ENCODE data around the gene ANKH.
"Not testable (repeated sequence)": the region's sequence is repeated elsewhere in the genome, so short reads cannot be mapped to it uniquely, and the experiment has no call there.

Gene ANKH

DNA sequence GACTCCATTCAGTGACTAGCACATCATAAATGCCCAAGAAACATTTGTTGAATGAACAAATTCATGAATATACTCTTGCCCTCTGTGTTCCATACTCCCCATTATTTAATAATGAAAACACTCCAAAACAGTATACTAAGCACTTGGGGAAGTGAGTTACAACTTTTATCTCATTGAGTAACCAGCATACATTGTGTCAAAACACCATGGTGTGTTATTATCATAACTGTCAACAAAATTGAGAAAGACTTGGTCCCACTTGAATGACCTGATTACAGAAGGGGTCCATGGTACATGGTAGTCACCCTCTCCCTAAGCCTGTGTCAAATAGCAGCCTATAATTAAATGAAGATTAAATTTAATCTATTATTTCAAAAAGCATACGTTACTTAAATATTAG is 16.2 kb downstream of the ANKH start:
- no peak for DNase-seq (ENCODE audit: low read depth, low spot score)

DNA sequence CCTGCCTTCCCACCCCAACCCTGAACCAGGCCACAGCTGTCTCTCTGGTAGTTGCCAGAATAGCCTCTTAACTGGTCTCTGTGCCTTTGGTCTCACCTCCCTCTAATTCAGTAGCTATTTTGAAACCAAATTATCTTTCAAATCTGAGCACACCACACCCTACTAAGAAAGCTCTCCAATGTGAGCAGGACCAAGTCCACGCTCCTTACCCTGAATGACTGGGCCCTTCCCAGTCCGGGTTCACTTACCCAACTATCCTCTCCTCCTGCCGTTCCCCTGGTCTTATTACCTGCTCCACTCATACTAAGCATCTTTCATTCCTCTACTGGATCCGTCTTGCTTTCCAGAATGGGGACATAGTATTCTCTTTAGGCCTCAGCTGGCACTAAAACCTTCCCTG is 16.8 kb downstream of the ANKH start:
- DNase-seq (ENCODE audit: low read depth, low spot score): no peak

DNA sequence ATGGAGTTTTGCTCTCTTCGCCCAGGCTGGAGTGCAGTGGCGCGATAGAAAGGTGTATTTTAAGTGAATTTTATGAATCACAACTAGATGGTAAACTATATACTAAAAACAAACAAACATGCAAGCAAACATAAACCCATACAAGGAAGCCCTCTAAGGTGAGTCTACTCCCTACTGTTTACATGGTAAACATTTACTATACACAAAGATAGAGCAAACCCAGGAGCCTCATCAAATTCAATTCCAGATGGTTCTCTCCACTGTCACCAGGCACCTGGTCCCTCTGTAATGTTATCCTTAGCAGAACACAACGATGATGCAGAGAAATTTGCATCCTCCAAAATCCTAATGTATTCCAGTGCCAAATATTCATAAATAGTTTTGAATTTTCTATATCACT is 17.9 kb downstream of the ANKH start:
- no peak for DNase-seq (ENCODE audit: low read depth, low spot score)

DNA sequence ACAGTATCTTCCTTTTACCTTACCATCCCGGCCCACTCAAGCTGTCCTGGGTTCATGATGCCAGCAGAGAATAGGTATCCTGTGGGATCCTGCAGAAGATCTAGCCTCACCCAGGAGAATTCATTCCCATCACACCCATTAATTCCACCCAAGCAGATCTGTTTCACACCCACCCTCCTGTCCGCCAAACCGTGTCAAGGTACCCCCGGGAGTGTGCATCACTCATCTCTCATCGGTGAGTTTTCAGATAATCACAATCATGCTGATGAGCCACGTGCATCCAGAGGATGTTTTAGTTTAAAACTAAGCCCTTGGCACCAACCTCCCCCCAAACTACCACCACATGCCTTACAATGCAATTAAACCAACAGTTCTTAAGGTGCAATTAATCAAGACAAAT is 18.8 kb downstream of the ANKH start:
- no peak for DNase-seq (ENCODE audit: low read depth, low spot score)

DNA sequence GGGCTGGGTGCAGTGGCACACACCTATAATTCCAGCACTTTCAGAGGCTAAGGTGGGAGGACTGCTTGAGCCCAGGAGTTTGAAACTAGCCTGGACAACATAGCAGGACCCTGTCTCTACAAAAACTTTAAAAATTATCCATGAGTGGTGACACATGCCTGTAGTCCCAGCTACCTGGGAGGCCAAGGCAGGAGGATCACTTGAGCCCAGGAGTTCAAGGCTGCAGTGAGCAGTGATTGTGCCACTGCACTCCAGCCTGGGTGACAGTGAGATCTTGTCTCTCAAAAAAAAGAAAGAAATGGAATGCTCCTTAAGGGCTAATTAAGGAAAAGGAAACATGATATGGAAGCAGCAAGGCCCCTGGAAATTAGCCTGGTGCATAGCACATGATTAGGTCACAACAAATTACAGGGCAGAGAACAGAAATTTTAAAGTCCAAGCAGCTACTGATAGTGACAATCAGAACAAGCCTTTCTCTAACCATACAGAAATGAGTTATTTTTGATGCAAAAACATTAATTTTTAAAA is 19.5 kb downstream of the ANKH start:
- no peak for DNase-seq (ENCODE audit: low read depth, low spot score)

DNA sequence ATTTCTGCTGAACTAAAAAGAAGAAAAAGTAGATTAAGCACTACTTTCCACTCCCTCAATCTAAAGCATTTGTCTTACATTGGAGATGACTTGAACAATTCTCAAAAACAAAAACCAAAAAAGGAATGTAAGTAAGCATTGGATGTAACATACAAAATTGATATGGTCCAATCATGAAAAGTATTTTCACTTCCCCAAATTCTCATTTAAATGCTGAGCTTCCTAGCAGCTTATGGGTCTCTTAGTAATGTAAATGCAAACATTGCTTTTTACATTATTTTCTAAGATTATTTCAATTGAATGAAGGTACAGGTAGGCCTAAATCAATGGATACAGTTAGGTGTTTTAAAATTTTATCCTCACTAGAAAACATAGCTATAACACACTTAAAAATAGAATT is 20.0 kb downstream of the ANKH start:
- DNase-seq (ENCODE audit: low read depth, low spot score): no peak

DNA sequence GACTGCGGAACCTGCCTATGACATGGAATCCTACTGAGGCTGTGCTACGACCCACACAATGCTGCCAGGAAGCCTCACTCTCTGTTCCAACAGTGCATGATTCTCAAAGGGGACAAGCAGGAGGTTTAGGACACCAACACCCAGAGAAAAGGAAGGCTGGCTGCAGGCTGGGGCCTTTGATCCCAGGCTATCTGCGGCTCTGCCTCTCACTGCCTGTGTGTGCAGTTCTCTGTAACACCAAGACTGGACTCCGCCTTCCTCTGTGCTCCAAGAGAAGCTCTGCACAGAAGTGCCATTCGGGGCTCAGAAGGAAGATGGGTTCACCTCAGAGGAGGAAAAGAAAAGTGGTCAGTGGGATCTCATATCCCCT is 20.5 kb downstream of the ANKH start:
- no peak for DNase-seq (ENCODE audit: low read depth, low spot score)

DNA sequence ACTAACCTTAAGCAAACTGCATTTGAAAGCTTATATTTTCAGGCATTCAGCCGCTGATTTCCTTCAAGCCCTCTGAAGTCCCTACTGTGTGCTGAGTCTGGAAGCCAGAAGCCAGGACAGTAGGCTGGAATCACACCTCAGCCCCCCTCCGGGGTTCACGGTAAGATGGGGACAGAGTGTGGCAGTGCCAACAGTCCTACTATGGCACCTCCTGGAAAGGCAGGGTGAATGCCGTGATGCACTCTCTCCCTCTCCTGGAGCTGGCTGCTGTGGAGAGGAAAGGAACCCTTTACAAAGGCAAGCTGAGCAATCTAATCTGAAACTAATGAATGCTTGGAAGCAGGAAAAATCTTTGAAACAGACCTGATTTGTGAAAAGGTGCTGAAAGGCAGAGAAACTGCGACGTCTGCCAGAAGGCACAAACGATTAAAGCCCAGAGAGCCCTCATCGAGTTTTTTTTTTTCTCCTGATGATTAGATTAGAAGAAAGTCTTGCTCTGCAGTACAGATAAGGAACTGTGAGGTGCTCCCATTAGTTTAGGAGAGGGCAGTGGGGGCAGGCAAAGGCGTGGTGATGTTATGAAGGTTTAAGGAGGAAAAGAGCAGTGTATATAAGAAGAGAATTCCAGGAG is 21.0 kb downstream of the ANKH start:
- no peak for DNase-seq (ENCODE audit: low read depth, low spot score)

DNA sequence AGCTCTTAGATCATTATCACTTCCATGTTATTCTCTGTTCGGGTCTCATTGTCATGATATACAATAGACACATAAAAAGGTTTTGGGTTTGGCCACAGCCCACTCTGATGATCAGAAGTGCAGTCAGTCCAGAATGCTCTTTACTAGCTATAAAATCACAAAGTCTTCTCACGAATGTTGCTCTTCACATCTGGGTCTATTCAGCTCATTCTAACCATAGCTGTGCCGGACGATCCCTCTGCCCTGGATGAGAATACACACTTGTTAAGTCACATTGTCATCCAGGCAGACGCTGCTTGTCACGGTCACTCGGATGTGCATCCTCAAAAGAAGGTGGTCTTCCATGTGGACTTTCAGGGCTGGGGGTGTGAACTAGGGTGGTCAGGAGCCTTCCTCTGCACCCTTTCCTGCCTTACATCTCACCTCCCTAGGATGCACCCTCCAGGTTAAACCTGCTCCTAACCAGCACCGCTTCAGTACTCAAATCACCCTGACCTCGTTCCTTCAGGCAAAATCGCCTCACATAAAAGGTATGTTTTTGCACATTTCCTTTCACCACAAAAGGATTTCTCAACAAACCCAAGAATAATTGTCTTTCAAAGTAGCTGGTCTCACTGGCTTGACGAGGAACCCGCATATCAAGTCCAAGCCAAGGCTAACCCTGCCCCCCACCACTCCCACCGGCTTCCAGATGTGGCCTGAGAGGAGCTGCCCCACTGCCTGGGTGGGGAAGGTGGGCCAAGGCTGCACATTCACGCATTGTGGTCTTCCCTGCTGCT is 21.9 kb downstream of the ANKH start:
- DNase-seq (ENCODE audit: low read depth, low spot score): no peak

DNA sequence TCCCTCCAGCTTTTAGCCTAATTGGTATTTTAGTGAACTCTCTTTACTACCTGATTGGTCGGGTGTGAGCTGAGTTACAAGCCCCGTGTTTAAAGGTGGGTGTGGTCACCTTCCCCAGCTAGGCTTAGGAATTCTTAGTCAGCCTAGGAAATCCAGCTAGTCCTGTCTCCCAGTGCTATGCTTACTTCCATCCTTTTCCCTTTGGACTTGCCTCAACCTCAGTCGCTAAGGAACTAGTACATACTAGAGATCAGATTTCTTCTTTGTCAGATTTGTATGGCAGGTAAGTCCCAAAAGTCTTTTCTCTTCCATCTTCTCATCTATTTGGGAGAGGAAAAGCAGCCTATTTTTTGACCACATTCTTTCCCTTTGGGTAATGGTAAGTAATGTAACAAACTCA is 22.6 kb downstream of the ANKH start:
- not testable (repeated sequence) for DNase-seq (ENCODE audit: low read depth, low spot score)

DNA sequence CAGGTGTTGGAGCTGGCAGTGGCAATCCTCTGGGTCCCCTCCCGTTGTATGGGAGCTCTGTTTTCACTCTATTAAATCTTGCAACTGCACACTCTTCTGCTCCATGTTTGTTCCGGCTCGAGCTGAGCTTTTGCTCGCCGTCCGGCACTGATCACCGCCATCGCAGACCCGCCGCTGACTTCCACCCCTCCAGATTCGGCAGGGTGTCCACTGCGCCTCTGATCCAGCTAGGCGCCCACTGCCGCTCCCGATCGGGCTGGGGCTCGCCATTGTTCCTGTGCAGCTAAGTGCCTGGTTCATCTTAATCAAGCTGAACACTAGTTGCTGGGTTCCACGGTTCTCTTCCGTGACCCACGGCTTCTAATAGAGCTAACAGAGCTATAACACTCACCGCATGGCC is 23.2 kb downstream of the ANKH start:
- DNase-seq (ENCODE audit: low read depth, low spot score): no peak

DNA sequence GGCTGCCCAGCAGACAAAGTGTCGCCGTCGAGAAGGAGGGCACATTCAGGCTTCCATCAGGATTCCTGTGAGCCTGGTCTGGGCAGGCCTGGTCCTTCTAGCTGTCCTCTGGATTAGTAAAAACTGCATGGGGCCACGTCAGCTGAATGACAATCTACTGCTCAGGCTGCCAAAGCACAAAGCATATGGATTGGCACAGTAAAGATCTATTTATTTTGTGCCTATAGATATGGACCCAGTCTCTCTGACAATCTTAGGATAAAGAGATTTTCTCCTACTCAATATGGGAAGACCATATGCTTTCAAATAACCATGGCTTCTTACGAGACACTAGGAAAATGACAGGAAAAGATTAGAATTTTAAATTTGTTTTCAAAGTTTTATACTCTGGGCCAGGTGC is 24.1 kb downstream of the ANKH start:
- DNase-seq (ENCODE audit: low read depth, low spot score): no peak

DNA sequence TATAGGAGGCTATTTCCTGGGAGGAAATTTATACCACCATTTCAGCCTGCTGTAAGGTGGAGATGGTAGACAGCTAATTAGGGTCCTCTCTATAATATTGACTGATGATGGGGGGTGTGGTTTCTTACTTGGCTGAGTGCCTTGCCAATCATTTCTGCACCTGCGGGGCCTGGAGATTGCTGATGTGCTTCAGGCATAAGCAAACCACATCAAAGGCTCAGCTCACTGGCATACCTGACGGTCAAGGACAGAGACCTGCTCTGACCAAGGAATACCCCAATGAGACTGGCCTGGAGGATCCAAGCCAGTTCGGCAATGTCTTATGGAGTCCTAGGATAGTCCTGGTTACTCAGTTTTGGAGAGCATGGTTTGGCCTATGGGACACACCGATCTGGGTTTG is 29.5 kb downstream of the ANKH start:
- DNase-seq (ENCODE audit: low read depth, low spot score): no peak

DNA sequence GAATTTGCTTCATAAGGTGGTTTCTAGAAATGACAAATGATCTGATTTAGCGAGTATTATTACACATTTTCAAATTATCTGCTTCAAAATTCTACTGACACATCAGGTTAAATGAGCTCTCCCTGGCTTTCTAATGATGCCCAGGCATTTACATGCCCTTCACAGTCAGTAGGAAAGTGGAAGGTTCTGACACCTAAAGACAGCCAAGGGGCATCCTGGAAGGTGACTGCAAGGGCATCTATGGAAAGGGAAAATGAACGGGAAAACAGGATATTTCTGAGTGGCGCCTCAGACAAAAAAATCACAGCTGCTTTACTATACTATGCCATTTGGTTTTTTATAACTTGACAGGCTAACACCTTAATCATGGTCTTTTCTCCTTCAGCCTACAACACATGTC is 31.0 kb downstream of the ANKH start:
- no peak for DNase-seq (ENCODE audit: low read depth, low spot score)

DNA sequence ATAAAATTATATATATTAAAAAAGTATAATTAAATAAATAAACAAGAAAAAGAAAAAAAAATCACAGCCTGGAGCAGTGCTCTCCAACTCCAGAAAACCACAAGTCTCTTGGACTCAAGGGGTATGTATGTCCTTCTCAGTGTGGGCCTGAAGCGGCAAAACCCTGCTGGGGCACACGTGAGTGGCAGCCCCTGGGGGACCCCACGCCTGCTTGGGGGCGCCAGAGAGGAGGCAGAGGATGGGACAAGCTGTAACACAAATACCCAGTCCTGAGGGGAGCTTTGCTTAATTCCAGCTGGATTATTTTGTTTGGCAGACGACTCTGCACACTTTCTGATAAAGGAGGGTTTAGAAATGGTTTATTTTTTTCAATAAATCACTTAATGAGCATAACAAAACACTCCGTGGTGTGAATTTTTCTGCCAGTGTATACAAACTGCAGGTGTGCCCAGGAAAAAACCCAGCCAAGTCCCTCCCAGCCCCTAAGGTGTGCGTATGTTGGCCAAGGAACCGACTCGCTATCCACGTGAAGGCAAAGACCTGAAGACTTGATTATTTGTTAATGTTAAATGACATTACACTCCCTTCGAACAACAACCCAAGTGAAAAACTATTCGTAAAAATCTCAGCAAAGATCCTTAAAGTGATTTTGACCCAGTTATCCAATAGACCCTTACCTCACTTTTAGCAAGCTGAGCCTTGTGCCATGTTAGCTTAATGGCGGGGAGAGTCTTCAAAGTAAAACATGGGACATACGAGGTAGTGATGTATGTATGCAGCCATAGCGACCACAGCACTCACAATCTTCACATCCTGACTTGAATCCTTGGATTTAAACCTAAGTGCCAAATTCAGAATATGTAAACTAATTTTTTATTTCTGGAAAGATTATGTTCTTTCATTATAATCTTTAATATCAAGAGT is 32.9 kb downstream of the ANKH start:
- no peak for DNase-seq (ENCODE audit: low read depth, low spot score)

DNA sequence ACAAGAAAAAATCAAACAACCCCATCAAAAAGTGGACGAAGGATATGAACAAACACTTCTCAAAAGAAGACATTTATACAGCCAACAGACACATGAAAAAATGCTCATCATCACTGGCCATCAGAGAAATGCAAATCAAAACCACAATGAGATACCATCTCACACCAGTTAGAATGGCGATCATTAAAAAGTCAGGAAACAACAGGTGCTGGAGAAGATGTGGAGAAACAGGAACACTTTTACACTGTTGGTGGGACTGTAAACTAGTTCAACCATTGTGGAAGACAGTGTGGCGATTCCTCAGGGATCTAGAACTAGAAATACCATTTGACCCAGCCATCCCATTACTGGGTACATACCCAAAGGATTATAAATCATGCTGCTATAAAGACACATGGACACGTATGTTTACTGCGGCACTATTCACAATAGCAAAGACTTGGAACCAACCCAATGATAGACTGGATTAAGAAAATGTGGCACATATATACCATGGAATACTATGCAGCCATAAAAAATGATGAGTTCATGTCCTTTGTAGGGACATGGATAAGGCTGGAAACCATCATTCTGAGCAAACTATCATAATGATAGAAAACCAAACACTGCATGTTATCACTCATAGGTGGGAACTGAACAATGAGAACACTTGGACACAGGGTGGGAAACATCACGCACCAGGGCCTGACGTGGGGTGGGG is 34.0 kb downstream of the ANKH start:
- DNase-seq (ENCODE audit: low read depth, low spot score): not testable (repeated sequence)

DNA sequence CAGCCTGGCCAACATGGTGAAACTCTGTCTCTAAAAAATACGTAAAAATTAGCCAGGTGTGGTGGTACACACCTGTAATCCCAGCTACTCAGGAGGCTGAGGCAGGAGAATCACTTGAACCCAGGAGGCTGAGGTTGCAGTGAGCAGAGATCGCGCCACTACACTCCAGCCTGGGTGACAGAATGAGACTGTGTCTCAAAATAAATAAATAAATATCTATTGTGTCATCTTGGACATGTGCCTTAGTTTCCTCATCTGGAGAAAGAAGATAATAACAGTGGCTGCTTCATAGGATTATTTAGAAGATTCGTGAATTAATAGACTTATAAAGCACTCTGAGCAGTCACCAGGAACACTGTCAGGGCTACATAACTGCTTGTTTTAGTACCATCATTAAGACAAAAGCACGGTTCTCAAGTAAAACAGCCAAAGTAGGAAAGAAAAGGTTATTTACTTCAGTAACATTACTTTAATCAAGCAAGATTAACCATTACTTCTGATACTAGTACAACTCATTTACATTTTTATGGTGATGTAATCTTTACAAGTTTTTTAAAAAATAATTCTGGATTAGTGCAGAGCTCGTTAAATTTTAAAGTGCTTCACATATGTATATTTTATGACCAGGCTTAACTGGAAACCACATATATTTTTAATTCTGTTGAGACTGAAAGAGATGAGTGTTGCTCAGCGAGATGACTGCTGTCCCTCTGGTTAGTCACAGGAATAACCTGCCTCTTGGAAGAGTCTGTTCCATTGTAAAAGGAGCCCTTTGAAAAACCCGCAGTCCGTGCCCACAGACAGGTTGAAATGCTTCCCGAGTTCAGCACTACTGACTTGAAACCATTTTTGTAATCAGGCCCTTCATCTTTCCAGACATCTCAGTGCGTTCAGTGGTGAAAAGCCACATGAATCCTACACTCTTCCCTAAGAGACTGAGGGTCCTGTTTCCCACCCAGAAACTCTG is 36.7 kb downstream of the ANKH start:
- no peak for DNase-seq (ENCODE audit: low read depth, low spot score)

DNA sequence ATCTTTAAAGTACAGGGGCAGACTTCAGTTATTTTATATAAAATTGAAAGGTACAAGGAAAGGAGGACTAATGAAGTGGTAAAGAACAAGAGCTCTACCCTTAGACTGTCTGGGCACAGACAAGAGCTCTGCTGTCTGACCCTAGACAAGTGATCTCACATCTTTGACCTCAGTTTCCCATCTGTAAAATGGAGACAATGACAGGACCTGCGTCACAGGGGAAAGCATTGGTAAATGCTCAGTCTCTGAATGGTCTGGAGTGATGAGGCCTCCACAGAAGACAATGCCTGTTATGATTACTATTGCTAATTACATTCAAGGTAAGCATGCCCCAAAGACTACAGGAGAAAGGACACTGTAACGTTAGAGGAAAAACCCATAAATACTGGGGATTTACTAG is 37.5 kb downstream of the ANKH start:
- DNase-seq (ENCODE audit: low read depth, low spot score): no peak

DNA sequence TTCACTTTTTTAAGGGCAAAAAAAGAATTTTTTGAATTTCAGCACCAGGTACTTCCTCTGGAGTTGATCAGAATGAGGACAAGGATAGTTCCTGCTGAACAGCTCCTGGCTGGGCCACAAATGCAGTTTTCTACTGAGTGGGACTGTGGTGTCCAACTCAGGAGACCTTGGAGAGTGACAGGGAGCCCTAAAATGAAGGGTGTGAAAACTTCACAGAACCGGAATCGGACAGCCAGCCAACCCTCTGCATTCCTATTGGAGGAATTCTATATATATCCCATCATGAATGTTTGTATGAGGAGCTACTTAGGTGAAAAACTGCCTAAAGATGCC is 40.6 kb downstream of the ANKH start:
- no peak for DNase-seq (ENCODE audit: low read depth, low spot score)

DNA sequence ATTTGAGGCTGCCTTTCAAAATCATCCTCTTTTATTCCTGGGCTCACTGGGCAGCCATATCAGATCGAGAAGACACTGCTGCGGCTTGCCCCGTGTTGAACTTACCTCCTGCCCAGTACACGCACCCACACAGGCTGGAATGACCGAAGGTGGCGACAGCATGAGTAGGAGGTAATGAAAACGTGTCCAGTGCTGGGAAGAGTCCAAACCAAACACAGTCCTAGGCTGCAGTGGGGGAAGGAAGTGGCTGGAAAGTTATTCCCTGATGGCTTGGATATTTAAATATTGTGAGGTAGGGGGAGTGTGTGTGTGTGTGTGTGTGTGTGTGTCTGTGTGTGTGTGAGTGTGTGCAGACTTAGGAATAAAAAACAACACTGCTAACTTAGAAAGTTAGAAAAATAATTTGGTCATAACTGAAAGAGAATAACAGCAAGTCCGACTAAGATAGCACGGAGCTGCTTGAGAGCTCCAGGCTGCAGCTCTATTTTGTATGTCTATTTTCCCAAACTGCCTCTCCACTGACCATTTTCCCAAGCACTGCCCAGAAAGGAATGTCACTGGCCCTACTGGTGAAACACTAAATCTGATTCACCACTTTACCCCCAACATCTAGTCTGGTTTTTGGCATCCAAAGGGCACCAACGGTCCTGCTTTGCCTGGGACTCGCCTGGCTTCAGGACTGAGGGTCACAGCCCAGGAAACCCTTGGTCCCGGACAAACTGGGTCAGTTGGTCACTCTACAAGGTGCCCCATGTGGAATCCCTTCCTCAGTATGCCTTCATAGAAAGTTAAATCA is 41.2 kb downstream of the ANKH start:
- no peak for DNase-seq (ENCODE audit: low read depth, low spot score)
